CD14-positive monocyte (primary cell): ENCODE results near the gene RBM42. TPM values are rescaled to one million over a fixed set of nuclear protein-coding genes. Genes with fewer than 3 reads are reported as not detected.
A peak's percentile ranks its signal among the peaks of the same experiment; 100 is the strongest.

Experiments used
- DNase-seq, 3 donors: peaks; one replicate each; pipeline ENCODE4 v3.0.0-alpha.2; 2011 to 2022
- H2AFZ ChIP-seq: 2 replicates; pipeline ENCODE4 v1.6.0; 2012; ENCODE audit warnings: mild to moderate bottlenecking, low read depth, low read length, inconsistent platforms; ENCODE audit not compliant: insufficient read depth, poor library complexity, severe bottlenecking
- H3K27ac ChIP-seq, 2 donors: 1 replicate in 1 of 2; 2 replicates in 1 of 2; pipeline ENCODE4 v1.5.1; 2012 to 2013; ENCODE audit warnings: low read length in 2 of 2, control low read depth in 1 of 2, inconsistent platforms in 1 of 2, low read depth in 1 of 2, mild to moderate bottlenecking in 1 of 2
- H3K27me3 ChIP-seq, 2 donors: one replicate each; pipeline versions ENCODE4 v1.6.0 to v1.6.1; 2011 to 2013; ENCODE audit warnings: low read length in 2 of 2; ENCODE audit not compliant: control insufficient read depth in 2 of 2, insufficient read depth in 2 of 2
- H3K36me3 ChIP-seq, 2 donors: replicated peaks in 1 of 2; 1 replicate in 1 of 2; 2 replicates in 1 of 2; pipeline versions ENCODE4 v1.5.1 to v1.6.1; 2012 to 2013; ENCODE audit warnings: low read length in 2 of 2, control low read depth in 1 of 2, inconsistent platforms in 1 of 2, mild to moderate bottlenecking in 1 of 2; ENCODE audit not compliant: insufficient read depth in 2 of 2, control insufficient read depth in 1 of 2
- H3K4me1 ChIP-seq, 2 donors: 1 replicate in 1 of 2; 2 replicates in 1 of 2; pipeline versions ENCODE4 v1.5.1 to v1.6.1; 2012 to 2013; ENCODE audit warnings: low read length in 2 of 2, control low read depth in 1 of 2, inconsistent platforms in 1 of 2, mild to moderate bottlenecking in 1 of 2, moderate library complexity in 1 of 2; ENCODE audit not compliant: insufficient read depth in 2 of 2, control insufficient read depth in 1 of 2
- H3K4me2 ChIP-seq: replicated peaks from 2 replicates; pipeline ENCODE3; 2012; ENCODE audit warnings: low read length, moderate library complexity, mild to moderate bottlenecking; ENCODE audit not compliant: poor library complexity, severe bottlenecking; ENCODE audit errors: extremely low read depth
- H3K4me3 ChIP-seq, 3 experiments: fragments of 200-600 bp in 1 of 3; sonication (generic) in 1 of 3; replicated peaks in 1 of 3; 1 replicate in 2 of 3; 2 replicates in 1 of 3; pipeline ENCODE4 v1.5.1; 2011 to 2013; ENCODE audit warnings: low read length in 3 of 3, mild to moderate bottlenecking in 3 of 3, control low read depth in 2 of 3, low read depth in 2 of 3, inconsistent platforms in 1 of 3, moderate library complexity in 1 of 3
- H3K79me2 ChIP-seq: 2 replicates; pipeline ENCODE4 v1.6.0; 2012; ENCODE audit warnings: mild to moderate bottlenecking, control low read depth, inconsistent platforms, low read length, moderate library complexity; ENCODE audit not compliant: insufficient read depth
- H3K9ac ChIP-seq: 2 replicates; pipeline ENCODE4 v1.6.0; 2017; ENCODE audit warnings: low read length, mild to moderate bottlenecking; ENCODE audit not compliant: insufficient read depth, poor library complexity, severe bottlenecking
- H3K9me3 ChIP-seq, 2 donors: replicated peaks in 1 of 2; 1 replicate in 1 of 2; 2 replicates in 1 of 2; pipeline versions ENCODE4 v1.5.1 to v1.6.1; 2012 to 2013; ENCODE audit warnings: low read length in 2 of 2, control low read depth in 1 of 2; ENCODE audit not compliant: control insufficient read depth in 1 of 2, insufficient read depth in 1 of 2
- H4K20me1 ChIP-seq: 2 replicates; pipeline ENCODE4 v1.6.0; 2012; ENCODE audit warnings: mild to moderate bottlenecking, low read length, control low read depth, moderate library complexity; ENCODE audit not compliant: insufficient read depth
- H3K27ac Mint-ChIP-seq, 7 donors: one replicate each; pipeline ENCODE4 v1.8.0; 2020; ENCODE audit warnings: mild to moderate bottlenecking in 7 of 7, mixed read lengths in 7 of 7, moderate library complexity in 6 of 7, inconsistent platforms in 2 of 7
- H3K27me3 Mint-ChIP-seq, 3 donors: one replicate each; pipeline ENCODE4 v1.8.0; 2021 to 2022; ENCODE audit warnings: low read depth in 3 of 3, mild to moderate bottlenecking in 3 of 3, mixed read lengths in 3 of 3, moderate library complexity in 3 of 3, inconsistent platforms in 1 of 3
- H3K36me3 Mint-ChIP-seq, 2 donors: one replicate each; pipeline ENCODE4 v1.8.0; 2020; ENCODE audit warnings: mixed read lengths in 2 of 2, inconsistent platforms in 1 of 2, mild to moderate bottlenecking in 1 of 2
- H3K4me1 Mint-ChIP-seq: one replicate; pipeline ENCODE4 v1.8.0; 2020; ENCODE audit warnings: mild to moderate bottlenecking, mixed read lengths
- H3K4me3 Mint-ChIP-seq, 2 donors: one replicate each; pipeline ENCODE4 v1.8.0; 2020; ENCODE audit warnings: mild to moderate bottlenecking in 2 of 2, mixed read lengths in 2 of 2, moderate library complexity in 1 of 2
- H3K9me3 Mint-ChIP-seq, 7 donors: one replicate each; pipeline ENCODE4 v1.8.0; 2020 to 2022; ENCODE audit warnings: mixed read lengths in 7 of 7, mild to moderate bottlenecking in 6 of 7, moderate library complexity in 6 of 7, inconsistent platforms in 2 of 7
- WGBS: methylation state at CpG from one replicate; pipeline ENCODE4 v1.1.5; 2013; ENCODE audit warnings: missing lambda C conversion rate; ENCODE audit not compliant: insufficient coverage; 5-methylcytosine and 5-hydroxymethylcytosine counted together
- intact Hi-C, 2 donors: fragments of 100-400 bp; cut with micrococcal nuclease; formaldehyde crosslinking; loops; one replicate each; pipeline versions ENCODE4 v1.15.0 to v1.15.1; 2023
- polyA plus RNA-seq, 3 donors: library from polyadenylated mRNA; depleted of rRNA in 1 of 3; unstranded in 2 of 3; stranded (reverse) in 1 of 3; fragments of 300-500 nt in 2 of 3; fragments of >200 nt in 1 of 3; fragmentation: Illumina TruSeq in 2 of 3; gene quantifications; 1 replicate in 2 of 3; 2 replicates in 1 of 3; pipeline ENCODE4 v1.2.3, GENCODE V29; 2012 to 2021
- TF ChIP-seq, protein P1 (sequence below): fragments of 200-600 bp; IDR thresholded peaks from one replicate; pipeline ENCODE4 v1.8.0; 2022; ENCODE audit warnings: antibody characterized with exemption, mild to moderate bottlenecking

The RBM42 gene
- polyA plus RNA-seq, 3 donors = 29.5 to 53.3 (median 50.3) TPM

DNA sequence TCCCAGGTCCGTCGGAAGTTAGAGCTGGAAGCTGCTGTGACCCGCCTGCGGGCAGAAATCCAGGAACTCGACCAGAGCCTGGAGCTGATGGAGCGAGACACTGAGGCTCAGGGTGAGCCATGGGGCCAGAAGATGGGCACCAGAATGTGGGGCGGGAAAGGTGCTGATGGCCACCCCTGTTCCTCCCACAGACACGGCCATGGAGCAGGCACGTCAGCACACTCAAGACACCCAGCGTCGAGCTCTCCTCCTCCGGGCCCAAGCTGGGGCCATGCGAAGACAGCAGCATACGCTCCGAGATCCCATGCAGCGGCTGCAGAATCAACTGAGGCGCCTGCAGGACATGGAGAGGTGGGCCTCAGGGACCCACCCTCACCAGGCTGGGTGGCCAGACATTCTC is 13.8 kb upstream of the RBM42 start:
- H3K4me3 Mint-ChIP-seq = no peak overlapping the region

DNA sequence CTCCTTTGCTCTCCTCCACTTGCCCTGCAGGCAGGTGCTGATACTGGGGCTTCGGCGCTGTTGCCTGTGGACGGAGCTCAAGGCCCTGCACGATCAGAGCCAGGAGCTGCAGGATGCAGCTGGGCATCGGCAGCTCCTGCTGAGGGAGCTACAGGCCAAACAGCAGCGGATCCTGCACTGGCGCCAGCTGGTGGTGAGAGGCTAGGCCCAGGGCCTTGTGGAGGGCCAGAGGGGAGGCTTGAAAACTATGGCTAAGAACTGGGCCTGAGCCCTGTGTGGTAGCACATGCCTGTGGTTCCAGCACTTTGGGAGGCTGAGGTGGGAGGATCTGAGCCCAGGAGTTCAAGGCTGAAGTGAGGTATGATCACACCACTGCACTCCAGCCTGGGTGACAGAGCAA is 10.0 kb upstream of the RBM42 start:
- no peaks in the 10 kb centered on the region for H3K79me2 ChIP-seq
- H3K4me3 Mint-ChIP-seq = no peak overlapping the region
- TF ChIP-seq, protein P1, sequence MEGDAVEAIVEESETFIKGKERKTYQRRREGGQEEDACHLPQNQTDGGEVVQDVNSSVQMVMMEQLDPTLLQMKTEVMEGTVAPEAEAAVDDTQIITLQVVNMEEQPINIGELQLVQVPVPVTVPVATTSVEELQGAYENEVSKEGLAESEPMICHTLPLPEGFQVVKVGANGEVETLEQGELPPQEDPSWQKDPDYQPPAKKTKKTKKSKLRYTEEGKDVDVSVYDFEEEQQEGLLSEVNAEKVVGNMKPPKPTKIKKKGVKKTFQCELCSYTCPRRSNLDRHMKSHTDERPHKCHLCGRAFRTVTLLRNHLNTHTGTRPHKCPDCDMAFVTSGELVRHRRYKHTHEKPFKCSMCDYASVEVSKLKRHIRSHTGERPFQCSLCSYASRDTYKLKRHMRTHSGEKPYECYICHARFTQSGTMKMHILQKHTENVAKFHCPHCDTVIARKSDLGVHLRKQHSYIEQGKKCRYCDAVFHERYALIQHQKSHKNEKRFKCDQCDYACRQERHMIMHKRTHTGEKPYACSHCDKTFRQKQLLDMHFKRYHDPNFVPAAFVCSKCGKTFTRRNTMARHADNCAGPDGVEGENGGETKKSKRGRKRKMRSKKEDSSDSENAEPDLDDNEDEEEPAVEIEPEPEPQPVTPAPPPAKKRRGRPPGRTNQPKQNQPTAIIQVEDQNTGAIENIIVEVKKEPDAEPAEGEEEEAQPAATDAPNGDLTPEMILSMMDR = no peak
- DNase-seq = no peak
- peaks cover 0 to 3% (median 1%) of the 10 kb centered on the region in 3 donors for H3K27me3 Mint-ChIP-seq
- H3K27ac Mint-ChIP-seq = peak overlapping the region in 2 of 7 donors; percentile 22 to 37
- no peaks in the 10 kb centered on the region for H3K9me3 ChIP-seq
- H4K20me1 ChIP-seq = no peaks in the 10 kb centered on the region
- no peak overlapping the region for H2AFZ ChIP-seq
- no peak overlapping the region for H3K4me3 ChIP-seq
- H3K27me3 ChIP-seq = no peaks in the 10 kb centered on the region
- intact Hi-C loops = no loop called here
- 95% methylated on average over 7 of the region's 7 CpGs for WGBS
- H3K36me3 Mint-ChIP-seq = peaks cover 18 to 34% of the 10 kb centered on the region in 2 donors
- no peak overlapping the region for H3K4me2 ChIP-seq
- no peak overlapping the region for H3K9ac ChIP-seq
- H3K9me3 Mint-ChIP-seq = peaks cover 0 to 1% (median 0%) of the 10 kb centered on the region in 7 donors
- no peaks in the 10 kb centered on the region for H3K4me1 Mint-ChIP-seq
- no peak overlapping the region for H3K27ac ChIP-seq
- peaks cover 8 to 20% of the 10 kb centered on the region in 2 donors for H3K36me3 ChIP-seq
- H3K4me1 ChIP-seq = no peaks in the 10 kb centered on the region

More for the DNA sequence above, 13.8 kb upstream of the RBM42 start:
- peaks cover 0 to 1% (median 0%) of the 10 kb centered on the region in 7 donors for H3K9me3 Mint-ChIP-seq
- peak overlapping the region in 3 of 7 donors; percentile 7 to 55 (median 14) for H3K27ac Mint-ChIP-seq
- Histone ChIP-seq H3K4me1 (peaks cover 21 to 27% of the 10 kb centered on the region in 2 donors), H3K27me3 (no peaks in the 10 kb centered on the region), H3K4me3 (no peak overlapping the region), H3K36me3 (peaks cover 3 to 13% of the 10 kb centered on the region in 2 donors), H2AFZ (no peak overlapping the region), H3K4me2 (no peak overlapping the region), H3K27ac (no peak overlapping the region), H3K79me2 (peaks cover 9% of the 10 kb centered on the region), H3K9me3 (no peaks in the 10 kb centered on the region), H3K9ac (no peak overlapping the region), H4K20me1 (no peaks in the 10 kb centered on the region)
- no peak for DNase-seq
- TF ChIP-seq, protein P1 = no peak
- peaks cover 9 to 22% of the 10 kb centered on the region in 2 donors for H3K36me3 Mint-ChIP-seq
- H3K27me3 Mint-ChIP-seq = peaks cover 0 to 8% (median 2%) of the 10 kb centered on the region in 3 donors
- intact Hi-C loops = no loop called here
- H3K4me1 Mint-ChIP-seq = peaks cover 19% of the 10 kb centered on the region
- WGBS = 99% methylated on average over 17 of the region's 17 CpGs
